Tibial nerve (tissue), 4 donors: ENCODE measurements around the gene PRSS16.
"Not testable (repeated sequence)": the region's sequence is repeated elsewhere in the genome, so short reads cannot be mapped to it uniquely, and the experiment has no call there.

Experiments
- CTCF ChIP-seq, 5 experiments: fragments of 200-600 bp in 3 of 5; fragments of 450-650 bp in 2 of 5; sonication (generic) in 3 of 5; IDR thresholded peaks; one replicate each; pipeline ENCODE4 v1.5.1; 2016 to 2019; ENCODE audit warnings: antibody characterized with exemption in 5 of 5, mild to moderate bottlenecking in 3 of 5, moderate library complexity in 2 of 5
- EP300 ChIP-seq, 2 donors: sonication (generic); formaldehyde crosslinking; IDR thresholded peaks; one replicate each; pipeline ENCODE4 v1.6.1; 2017; ENCODE audit warnings: antibody characterized with exemption in 2 of 2, mild to moderate bottlenecking in 1 of 2
- POLR2A ChIP-seq, 2 donors: fragments of 450-650 bp; IDR thresholded peaks; one replicate each; pipeline ENCODE4 v1.6.1; 2017; ENCODE audit warnings: antibody characterized with exemption in 2 of 2, mild to moderate bottlenecking in 2 of 2, moderate library complexity in 2 of 2

GRCh38 chr6:27222971-27223370, 24.5 kb upstream of the PRSS16 start:
- not testable (repeated sequence) for TF ChIP-seq CTCF, EP300, POLR2A (IDR thresholded peaks at IDR 0.05)
